HCT116 (cell line): ENCODE measurements around the gene DNMT3L. TPM values are rescaled to one million over a fixed set of nuclear protein-coding genes. Genes with fewer than 3 reads are reported as not detected.

Source experiments
- ATAC-seq: fragments of 200-7000 bp; cut with Tn5 transposase; 2 replicates; pipeline ENCODE4 v1.9.1; 2020; ENCODE audit warnings: mild to moderate bottlenecking, moderate library complexity
- BruUV-seq: library from RNA; stranded (reverse); fragments of 400-500 nt; replicated peaks from 2 replicates; lab custom pipeline; 2021; lab: Mats Ljungman, UMichigan
- CTCF ChIA-PET: fragments of 300-600 bp; sonication (Branson Sonifier 250); formaldehyde crosslinking; loops from one replicate; lab custom pipeline; 2021; ENCODE audit warnings: antibody characterized with exemption; lab: Charles Lee
- POLR2A ChIA-PET: fragments of 300-600, 350-600 bp; sonication (Branson Sonifier 250); formaldehyde crosslinking; loops from one replicate; lab custom pipeline; 2021; ENCODE audit warnings: antibody characterized with exemption; lab: Charles Lee
- RAD21 ChIA-PET, 2 experiments: fragments of 300-600 bp; sonication (Branson Sonifier 250); formaldehyde crosslinking; loops; one replicate each; lab custom pipeline; 2023; ENCODE audit warnings: low total read pairs in 2 of 2; ENCODE audit not compliant: uncharacterized antibody in 2 of 2, unreplicated experiment in 2 of 2, low non-redundant PET in 1 of 2; lab: Charles Lee
- DNase-seq: peaks from one replicate; pipeline ENCODE4 v3.0.0-alpha.2; 2010; ENCODE audit warnings: low read depth, low spot score
- H2AFZ ChIP-seq: fragments of 200-600 bp; shearing (Covaris generic), sonication (generic); 2 replicates; pipeline ENCODE4 v1.6.1; 2017; ENCODE audit warnings: low read depth, mixed run types, mixed read lengths, antibody characterized with exemption, low read length; ENCODE audit not compliant: poor library complexity, severe bottlenecking
- H3K27ac ChIP-seq: 2 replicates; pipeline ENCODE4 v1.5.1; 2012; ENCODE audit warnings: low read depth, low read length
- H3K27me3 ChIP-seq: fragments of 200-600 bp; sonication (generic); 2 replicates; pipeline ENCODE4 v1.6.1; 2016; ENCODE audit warnings: mixed run types, low read length, mixed read lengths; ENCODE audit not compliant: insufficient read depth
- H3K36me3 ChIP-seq, 2 experiments: fragments of 200-500 bp in 1 of 2; fragments of 200-600 bp in 1 of 2; sonication (Bioruptor generic) in 1 of 2; sonication (generic) in 1 of 2; 2 replicates each; pipeline versions ENCODE4 v1.5.1 to v1.6.1; 2014 to 2016; ENCODE audit warnings: low read length in 2 of 2, inconsistent platforms in 1 of 2, mixed read lengths in 1 of 2, mixed run types in 1 of 2; ENCODE audit not compliant: insufficient read depth in 2 of 2, control insufficient read depth in 1 of 2
- H3K4me1 ChIP-seq, 2 experiments: fragments of 200-600 bp in 1 of 2; sonication (generic) in 1 of 2; 2 replicates each; pipeline versions ENCODE4 v1.5.1 to v1.6.1; 2012 to 2017; ENCODE audit warnings: low read length in 2 of 2, inconsistent platforms in 1 of 2, mild to moderate bottlenecking in 1 of 2, mixed read lengths in 1 of 2, mixed run types in 1 of 2, moderate library complexity in 1 of 2; ENCODE audit not compliant: insufficient read depth in 2 of 2, control insufficient read depth in 1 of 2
- H3K4me2 ChIP-seq: fragments of 200-600 bp; sonication (generic); 2 replicates; pipeline ENCODE4 v1.6.1; 2017; ENCODE audit warnings: mixed run types, low read length, mixed read lengths
- H3K4me3 ChIP-seq, 2 experiments: fragments of 200-600 bp in 1 of 2; sonication (generic) in 1 of 2; replicated peaks in 1 of 2; 2 replicates each; pipeline ENCODE4 v1.5.1; 2011 to 2016; ENCODE audit warnings: low read length in 2 of 2, control low read depth in 1 of 2, low read depth in 1 of 2, mild to moderate bottlenecking in 1 of 2, mixed read lengths in 1 of 2, mixed run types in 1 of 2
- H3K79me2 ChIP-seq: fragments of 200-600 bp; sonication (generic); 2 replicates; pipeline ENCODE4 v1.6.1; 2017; ENCODE audit warnings: mild to moderate bottlenecking, mixed run types, low read length, moderate library complexity, mixed read lengths; ENCODE audit not compliant: insufficient read depth
- H3K9ac ChIP-seq: fragments of 200-600 bp; sonication (generic); 2 replicates; pipeline ENCODE4 v1.6.1; 2016; ENCODE audit warnings: low read length, mixed read lengths
- H3K9me2 ChIP-seq: fragments of 200-600 bp; sonication (generic), shearing (Covaris generic); 2 replicates; pipeline ENCODE4 v1.6.1; 2017; ENCODE audit warnings: mixed run types, mild to moderate bottlenecking, moderate library complexity; ENCODE audit not compliant: insufficient read depth
- H3K9me3 ChIP-seq, 2 experiments: fragments of 200-500 bp in 1 of 2; fragments of 200-600 bp in 1 of 2; sonication (Bioruptor generic) in 1 of 2; sonication (generic) in 1 of 2; 2 replicates each; pipeline ENCODE4 v1.6.1; 2014 to 2017; ENCODE audit warnings: low read length in 2 of 2, mixed read lengths in 2 of 2, inconsistent platforms in 1 of 2, low read depth in 1 of 2, mild to moderate bottlenecking in 1 of 2, mixed run types in 1 of 2, moderate library complexity in 1 of 2; ENCODE audit not compliant: control insufficient read depth in 1 of 2, insufficient read depth in 1 of 2
- H4K20me1 ChIP-seq: fragments of 200-600 bp; sonication (generic), shearing (Covaris generic); 2 replicates; pipeline ENCODE4 v1.6.1; 2017; ENCODE audit warnings: mixed run types, mild to moderate bottlenecking, moderate library complexity; ENCODE audit not compliant: insufficient read depth
- CBX3 ChIP-seq: IDR thresholded peaks from 2 replicates; pipeline ENCODE4 v1.6.1; 2012; ENCODE audit warnings: low read depth
- CEBPB ChIP-seq: IDR thresholded peaks from 2 replicates; pipeline ENCODE4 v1.6.1; 2012; ENCODE audit warnings: low read depth
- CTCF ChIP-seq, 3 experiments: fragments of 200-600 bp in 1 of 3; sonication (generic) in 1 of 3; IDR thresholded peaks in 2 of 3; conservative IDR thresholded peaks in 1 of 3; 2 replicates each; pipeline ENCODE4 v1.5.1; 2012 to 2017; ENCODE audit warnings: low read depth in 2 of 3, low read length in 2 of 3, antibody characterized with exemption in 1 of 3, borderline replicate concordance in 1 of 3, control low read depth in 1 of 3, mild to moderate bottlenecking in 1 of 3, mixed read lengths in 1 of 3, mixed run types in 1 of 3, moderate library complexity in 1 of 3; ENCODE audit not compliant: insufficient read depth in 1 of 3
- MAX ChIP-seq: IDR thresholded peaks from 2 replicates; pipeline ENCODE4 v1.6.1; 2012
- SP1 ChIP-seq: IDR thresholded peaks from 2 replicates; pipeline ENCODE4 v1.6.1; 2012; ENCODE audit warnings: low read depth
- ZBTB33 ChIP-seq: IDR thresholded peaks from 2 replicates; pipeline ENCODE4 v1.6.1; 2011; ENCODE audit warnings: mild to moderate bottlenecking, low read length, moderate library complexity; ENCODE audit not compliant: insufficient replicate concordance; ENCODE audit errors: extremely low read depth
- intact Hi-C: fragments of 100-400 bp; cut with micrococcal nuclease; formaldehyde crosslinking; loops from 2 replicates; pipeline ENCODE4 v1.10.0; 2022
- total RNA-seq: library from RNA; stranded (reverse); gene quantifications from one replicate; pipeline ENCODE4 v1.2.1, GENCODE V29; 2021; ENCODE audit not compliant: unreplicated experiment

Gene DNMT3L
- total RNA-seq, 1 experiment from 2014 or later = not detected

- no TSS peak for BruUV-seq
- DNase-seq = no peak
- Histone ChIP-seq H3K4me2 (no peak overlapping the region), H3K9ac (no peak overlapping the region), H3K79me2 (no peaks in the 10 kb centered on the region), H3K27me3 (no peaks in the 10 kb centered on the region), H3K9me2 (no peaks in the 10 kb centered on the region), H3K9me3 (no peaks in the 10 kb centered on the region), H4K20me1 (no peaks in the 10 kb centered on the region), H3K4me3 (no peak overlapping the region), H2AFZ (no peak overlapping the region), H3K4me1 (no peaks in the 10 kb centered on the region), H3K36me3 (no peaks in the 10 kb centered on the region), H3K27ac (no peak overlapping the region)
- ChIA-PET POLR2A (no interaction called here), RAD21 (no interaction called here), CTCF (no interaction called here)
- no peak for ATAC-seq
- intact Hi-C loops = no loop called here
- TF ChIP-seq ZBTB33 = no peak
- no peak for TF ChIP-seq CTCF (IDR thresholded peaks at IDR 0.05 in 2 of 3, conservative IDR thresholded peaks at IDR 0.05 in 1 of 3; ENCODE audit: borderline replicate concordance in 1 of 3, insufficient read depth in 1 of 3, low read depth in 2 of 3, low read length in 2 of 3)
- TF ChIP-seq MAX = no peak
- no peak for TF ChIP-seq CEBPB
- no peak for TF ChIP-seq CBX3
- no peak for TF ChIP-seq SP1
Measured at GRCh38 chr21:44282370-44282769, 20.7 kb upstream of the DNMT3L start.
